Measurements from ENCODE around the gene C17orf50.

Gene C17orf50

GRCh38 chr17:35780950-35781349 lies 20.3 kb downstream of the C17orf50 start:
- DNase-seq (ENCODE audit: low read depth in 1 of 2, low spot score in 1 of 2) = no peak

GRCh38 chr17:35784895-35785294 lies 24.2 kb downstream of the C17orf50 start:
- no peak for DNase-seq (ENCODE audit: low read depth in 1 of 2, low spot score in 1 of 2)

- no peak for DNase-seq (ENCODE audit: low read depth in 1 of 2, low spot score in 1 of 2)
These were observed 26.3 kb downstream of the C17orf50 start for GRCh38 chr17:35786941-35787432.

- no peak for DNase-seq (ENCODE audit: low read depth in 1 of 2, low spot score in 1 of 2)
These were observed 28.0 kb downstream of the C17orf50 start for GRCh38 chr17:35788477-35789368.

GRCh38 chr17:35790841-35791240 lies 30.2 kb downstream of the C17orf50 start:
- no peak for DNase-seq (ENCODE audit: low read depth in 1 of 2, low spot score in 1 of 2)

GRCh38 chr17:35791681-35792350 lies 31.1 kb downstream of the C17orf50 start:
- DNase-seq (ENCODE audit: low read depth in 1 of 2, low spot score in 1 of 2) = no peak

GRCh38 chr17:35793257-35793656 lies 32.6 kb downstream of the C17orf50 start:
- DNase-seq (ENCODE audit: low read depth in 1 of 2, low spot score in 1 of 2) = no peak

GRCh38 chr17:35795007-35795870 lies 34.6 kb downstream of the C17orf50 start, which contains the start of gene MMP28:
Gene MMP28 (minus strand): TSS chr17:35795641. CDS start chr17:35795377, 264 bp downstream.
- DNase-seq (ENCODE audit: low read depth in 1 of 2, low spot score in 1 of 2) = no peak

- DNase-seq (ENCODE audit: low read depth in 1 of 2, low spot score in 1 of 2) = no peak
These were observed 35.2 kb downstream of the C17orf50 start for GRCh38 chr17:35795871-35796265.

- DNase-seq (ENCODE audit: low read depth in 1 of 2, low spot score in 1 of 2) = no peak
These were observed 36.3 kb downstream of the C17orf50 start for GRCh38 chr17:35796942-35797341.

- DNase-seq (ENCODE audit: low read depth in 1 of 2, low spot score in 1 of 2) = no peak
These were observed 36.7 kb downstream of the C17orf50 start for GRCh38 chr17:35797370-35797769.

- no peak for DNase-seq (ENCODE audit: low read depth in 1 of 2, low spot score in 1 of 2)
These were observed 37.2 kb downstream of the C17orf50 start for GRCh38 chr17:35797918-35798317.

GRCh38 chr17:35799942-35800341 lies 39.3 kb downstream of the C17orf50 start:
- no peak for DNase-seq (ENCODE audit: low read depth in 1 of 2, low spot score in 1 of 2)

- DNase-seq (ENCODE audit: low read depth in 1 of 2, low spot score in 1 of 2) = no peak
These were observed 41.0 kb downstream of the C17orf50 start for GRCh38 chr17:35801583-35802224.

- DNase-seq (ENCODE audit: low read depth in 1 of 2, low spot score in 1 of 2) = no peak
These were observed 44.0 kb downstream of the C17orf50 start for GRCh38 chr17:35804658-35805192.

- DNase-seq (ENCODE audit: low read depth in 1 of 2, low spot score in 1 of 2) = no peak
These were observed 46.9 kb downstream of the C17orf50 start for GRCh38 chr17:35807371-35808144.

GRCh38 chr17:35808240-35808961 lies 47.7 kb downstream of the C17orf50 start:
- DNase-seq (ENCODE audit: low read depth in 1 of 2, low spot score in 1 of 2) = no peak

- DNase-seq (ENCODE audit: low read depth in 1 of 2, low spot score in 1 of 2) = peak; percentile 87 to 91
These were observed 48.5 kb downstream of the C17orf50 start, which contains the start of gene TAF15 for GRCh38 chr17:35808962-35809854. Gene TAF15 (plus strand): TSS chr17:35809484. CDS start chr17:35809570, 86 bp downstream.

Data from activated T-helper 1 cell treated with anti-CD3 and anti-CD28 coated beads, Interleukin-2, amount 50 U/mL, for 16 hours (primary cell).